ENCODE data around the gene SPAG9.

Gene SPAG9

DNA sequence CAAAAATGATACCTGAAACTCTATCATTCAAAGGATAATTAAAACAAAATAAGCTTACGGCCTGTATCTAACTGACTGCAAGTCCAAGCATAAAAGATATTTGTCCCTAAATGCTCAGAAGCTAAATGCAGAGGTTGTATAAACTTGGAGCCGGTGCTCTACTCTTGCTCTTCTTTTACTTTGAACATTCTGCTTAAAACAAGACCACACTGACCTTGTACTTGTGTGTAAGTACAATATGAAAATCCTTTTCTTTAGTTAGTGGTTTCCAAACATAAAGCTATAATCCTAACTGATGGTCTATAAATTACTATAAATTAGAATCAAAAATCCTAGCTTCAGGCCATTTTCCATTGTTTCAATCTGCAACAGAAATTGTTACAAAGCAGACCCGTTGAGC lies 74.6 kb downstream of the SPAG9 start:
- H3K4me1 Mint-ChIP-seq: peaks cover 6% of the 10 kb centered on the region
- no peak overlapping the region for H3K27ac Mint-ChIP-seq
- DNase-seq (ENCODE audit: low spot score in 2 of 2) (no peak), ATAC-seq (no peak)
- peaks cover 20% of the 10 kb centered on the region for H3K36me3 Mint-ChIP-seq
- no peaks in the 10 kb centered on the region for H3K9me3 Mint-ChIP-seq
- H3K4me3 Mint-ChIP-seq: no peak overlapping the region

DNA sequence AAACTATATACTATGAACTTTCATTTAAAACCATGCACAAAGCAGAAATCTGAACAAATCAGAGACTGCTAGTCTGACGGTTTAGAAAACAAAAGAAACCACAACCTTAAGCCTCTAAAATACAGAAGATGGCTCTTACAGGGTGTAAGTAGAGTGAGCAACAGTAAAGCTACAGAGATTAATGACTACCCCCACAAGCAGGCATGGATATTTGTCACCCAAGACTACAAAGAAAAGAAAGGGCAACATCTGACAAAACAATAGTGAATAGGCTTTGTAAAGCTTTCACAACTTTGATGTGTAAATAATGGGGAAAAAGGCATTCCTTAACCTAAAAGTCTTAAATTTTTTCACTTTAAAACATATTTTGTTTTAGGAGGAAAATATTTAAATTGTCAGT lies 75.0 kb downstream of the SPAG9 start:
- DNase-seq (ENCODE audit: low spot score in 2 of 2) (no peak), ATAC-seq (no peak)
- peaks cover 16% of the 10 kb centered on the region for H3K36me3 Mint-ChIP-seq
- no peak overlapping the region for H3K4me3 Mint-ChIP-seq
- no peaks in the 10 kb centered on the region for H3K9me3 Mint-ChIP-seq
- peaks cover 2% of the 10 kb centered on the region for H3K4me1 Mint-ChIP-seq
- H3K27ac Mint-ChIP-seq: no peak overlapping the region

DNA sequence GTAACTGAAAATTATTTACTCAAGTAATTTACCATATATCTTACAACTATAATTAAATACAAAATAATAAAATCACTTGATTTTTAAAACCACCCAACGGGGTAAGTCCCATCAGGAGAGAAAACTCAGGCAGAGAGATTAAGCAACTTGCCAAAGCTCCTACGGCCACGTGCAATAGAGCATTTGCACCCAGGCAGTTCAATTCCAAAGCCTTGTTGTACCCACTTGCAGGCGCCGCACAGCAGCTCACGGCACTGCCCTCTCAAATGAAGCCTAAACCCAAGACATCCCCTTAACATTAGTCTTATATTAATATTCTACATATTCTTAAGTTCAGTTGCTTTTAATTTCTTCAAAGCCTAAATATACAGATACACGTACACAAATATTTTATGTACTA lies 75.7 kb downstream of the SPAG9 start:
- no peak overlapping the region for H3K4me3 Mint-ChIP-seq
- H3K4me1 Mint-ChIP-seq: no peaks in the 10 kb centered on the region
- H3K27ac Mint-ChIP-seq: no peak overlapping the region

DNA sequence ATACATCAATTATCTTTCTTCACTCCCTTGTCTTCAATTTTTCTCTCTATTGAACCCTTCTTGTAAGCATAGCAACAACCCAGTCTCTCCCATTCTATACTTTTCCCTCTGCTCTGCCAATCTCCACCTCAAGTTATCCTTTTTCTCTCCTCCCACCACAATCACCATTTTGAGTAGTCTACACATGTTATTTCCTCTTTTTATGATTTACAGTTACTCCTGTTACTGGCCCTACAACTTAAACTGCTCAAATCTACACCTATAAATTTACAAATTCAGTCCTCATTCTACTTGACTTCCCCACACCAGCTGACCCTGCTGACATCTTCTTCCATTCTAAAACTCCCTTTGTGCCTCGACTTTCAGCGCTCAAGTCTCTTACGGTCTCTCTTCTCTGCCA lies 84.6 kb downstream of the SPAG9 start:
- Mint-ChIP-seq H3K4me1 (peaks cover 9% of the 10 kb centered on the region), H3K4me3 (no peak overlapping the region), H3K9me3 (no peaks in the 10 kb centered on the region), H3K36me3 (peaks cover 30% of the 10 kb centered on the region), H3K27ac (no peak overlapping the region)
- ATAC-seq: no peak
- no peak for DNase-seq (ENCODE audit: low spot score in 2 of 2)

More for the DNA sequence above, 75.7 kb downstream of the SPAG9 start:
- DNase-seq (ENCODE audit: low spot score in 2 of 2) (no peak), ATAC-seq (no peak)
- Mint-ChIP-seq H3K36me3 (peaks cover 19% of the 10 kb centered on the region), H3K9me3 (no peaks in the 10 kb centered on the region)

DNA sequence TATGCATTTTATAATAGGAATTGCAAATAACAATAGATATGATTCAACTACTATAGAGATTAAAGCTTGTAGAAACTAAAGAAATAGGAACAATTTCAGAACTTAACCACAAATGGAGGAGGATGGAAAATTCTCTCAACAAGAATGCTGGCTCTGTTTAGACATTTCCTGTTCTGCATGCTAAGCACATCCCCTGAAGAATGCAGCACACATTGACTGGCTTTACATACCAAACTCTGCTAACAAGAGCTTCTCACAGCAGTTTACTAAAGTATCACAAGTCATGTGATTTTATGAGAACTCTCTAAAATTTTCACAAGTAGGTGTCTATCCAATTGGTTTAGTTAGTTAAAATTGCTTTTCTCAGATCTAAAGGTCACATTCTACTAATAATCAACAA lies 85.2 kb downstream of the SPAG9 start:
- ATAC-seq: no peak

DNA sequence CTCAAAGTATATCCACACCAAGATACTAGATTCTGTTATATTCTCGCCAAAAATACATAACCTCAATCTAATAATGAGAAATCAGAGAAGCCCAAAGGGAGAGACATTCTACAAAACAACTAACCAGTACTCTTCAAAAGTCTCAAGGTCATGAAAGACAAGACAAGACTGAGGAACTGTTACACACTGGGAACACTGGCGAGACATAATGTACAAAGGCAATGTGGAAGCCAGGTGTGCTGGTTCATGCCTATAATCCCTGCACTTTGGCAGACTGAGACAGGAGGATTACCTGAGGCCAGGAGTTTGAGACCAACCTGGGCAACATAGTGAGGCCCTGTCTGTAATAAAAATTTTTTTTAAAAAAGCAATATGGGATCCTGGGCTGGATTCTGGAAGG lies 85.9 kb downstream of the SPAG9 start:
- Mint-ChIP-seq H3K4me3 (no peak overlapping the region), H3K27ac (peak overlapping the region; percentile 11), H3K4me1 (peaks cover 15% of the 10 kb centered on the region), H3K36me3 (peaks cover 23% of the 10 kb centered on the region), H3K9me3 (no peaks in the 10 kb centered on the region)
- no peak for DNase-seq (ENCODE audit: low spot score in 2 of 2)
- ATAC-seq: no peak

More for the DNA sequence above, 85.2 kb downstream of the SPAG9 start:
- H3K27ac Mint-ChIP-seq: no peak overlapping the region
- no peak overlapping the region for H3K4me3 Mint-ChIP-seq
- no peak for DNase-seq (ENCODE audit: low spot score in 2 of 2)
- no peaks in the 10 kb centered on the region for H3K9me3 Mint-ChIP-seq
- H3K4me1 Mint-ChIP-seq: peaks cover 11% of the 10 kb centered on the region
- H3K36me3 Mint-ChIP-seq: peaks cover 29% of the 10 kb centered on the region

DNA sequence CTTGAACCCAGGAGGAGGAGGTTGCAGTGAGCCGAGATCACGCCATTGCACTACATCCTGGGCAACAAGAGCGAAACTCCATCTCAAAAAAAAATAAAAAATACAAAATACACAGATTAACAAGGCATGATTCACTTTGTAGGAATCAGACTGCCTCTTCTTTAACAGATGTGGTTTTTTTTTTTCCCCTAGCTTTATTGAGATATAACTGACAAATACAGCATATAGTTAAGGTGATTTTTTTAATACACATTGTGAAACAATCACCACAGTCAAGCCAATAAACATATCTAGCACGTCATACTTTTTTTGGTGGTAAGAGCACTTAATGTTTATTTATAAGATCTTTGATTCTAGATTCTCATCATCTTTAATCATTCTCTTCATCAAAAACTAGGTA lies 87.8 kb downstream of the SPAG9 start:
- no peaks in the 10 kb centered on the region for H3K9me3 Mint-ChIP-seq
- no peak for ATAC-seq
- no peak overlapping the region for H3K4me3 Mint-ChIP-seq
- DNase-seq (ENCODE audit: low spot score in 2 of 2): no peak
- peaks cover 9% of the 10 kb centered on the region for H3K36me3 Mint-ChIP-seq
- H3K27ac Mint-ChIP-seq: no peak overlapping the region
- H3K4me1 Mint-ChIP-seq: peaks cover 26% of the 10 kb centered on the region

DNA sequence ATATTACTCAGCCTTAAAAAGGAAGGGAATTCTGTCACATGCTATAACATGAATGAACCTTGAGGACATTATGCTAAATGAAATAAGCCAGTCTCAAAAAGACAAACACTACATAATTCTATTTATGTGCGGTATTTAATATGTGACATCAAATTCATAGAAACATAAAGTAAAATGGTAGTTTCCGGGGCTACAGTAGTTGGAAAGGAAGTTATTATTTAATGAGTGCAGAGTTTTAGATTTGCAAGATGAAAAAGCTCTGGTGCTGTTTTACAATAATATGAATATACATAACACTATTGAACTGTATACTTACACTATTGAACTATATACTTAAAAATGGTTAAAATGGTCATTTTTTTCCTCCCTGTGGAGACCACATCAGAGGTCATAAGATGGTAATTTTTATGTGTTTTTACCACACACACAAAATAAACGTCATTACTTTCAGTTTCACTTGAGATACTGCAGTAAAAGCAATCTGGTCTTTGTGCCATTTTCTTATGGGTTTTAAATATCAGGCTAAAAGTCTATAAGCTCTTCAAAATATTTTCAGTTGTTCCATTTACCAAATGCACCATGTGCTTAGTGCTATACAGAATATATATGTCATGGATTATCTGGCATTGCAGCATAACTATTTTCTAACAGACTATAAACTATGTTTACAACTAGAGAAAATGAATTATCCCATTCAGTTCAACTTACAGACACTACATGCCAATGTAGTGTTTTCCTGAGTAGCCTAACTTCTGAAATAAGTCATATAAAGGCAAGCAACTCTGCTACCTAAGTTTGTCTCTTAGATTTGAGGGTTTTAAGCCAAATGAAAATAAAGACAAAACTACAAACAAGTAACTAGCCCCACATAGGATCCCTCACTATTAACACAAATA lies 90.9 kb downstream of the SPAG9 start:
- DNase-seq (ENCODE audit: low spot score in 2 of 2): no peak
- Mint-ChIP-seq H3K4me3 (peak overlapping the region; percentile 19), H3K27ac (peak overlapping the region; percentile 54), H3K4me1 (peaks cover 17% of the 10 kb centered on the region), H3K36me3 (peaks cover 21% of the 10 kb centered on the region), H3K9me3 (no peaks in the 10 kb centered on the region)
- peak; percentile 86 for ATAC-seq

DNA sequence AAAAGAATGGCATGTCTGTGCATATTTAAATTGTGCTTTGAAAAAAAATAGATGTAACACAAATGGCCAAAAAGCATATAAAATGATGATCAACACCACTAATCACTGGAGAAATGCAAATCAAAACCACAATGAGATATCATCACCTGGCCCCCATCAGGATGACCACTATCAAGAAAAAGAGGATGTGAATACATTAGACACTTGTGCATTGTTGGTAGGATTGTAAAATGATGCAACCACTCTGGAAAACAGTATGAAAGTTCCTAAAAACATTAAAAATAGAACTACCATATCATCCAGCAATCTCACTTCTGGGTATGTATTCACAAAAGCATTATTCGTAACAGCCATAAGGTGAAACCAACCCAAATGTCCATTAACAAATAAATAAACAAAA lies 91.5 kb downstream of the SPAG9 start:
- no peak for ATAC-seq
- H3K36me3 Mint-ChIP-seq: peaks cover 21% of the 10 kb centered on the region

DNA sequence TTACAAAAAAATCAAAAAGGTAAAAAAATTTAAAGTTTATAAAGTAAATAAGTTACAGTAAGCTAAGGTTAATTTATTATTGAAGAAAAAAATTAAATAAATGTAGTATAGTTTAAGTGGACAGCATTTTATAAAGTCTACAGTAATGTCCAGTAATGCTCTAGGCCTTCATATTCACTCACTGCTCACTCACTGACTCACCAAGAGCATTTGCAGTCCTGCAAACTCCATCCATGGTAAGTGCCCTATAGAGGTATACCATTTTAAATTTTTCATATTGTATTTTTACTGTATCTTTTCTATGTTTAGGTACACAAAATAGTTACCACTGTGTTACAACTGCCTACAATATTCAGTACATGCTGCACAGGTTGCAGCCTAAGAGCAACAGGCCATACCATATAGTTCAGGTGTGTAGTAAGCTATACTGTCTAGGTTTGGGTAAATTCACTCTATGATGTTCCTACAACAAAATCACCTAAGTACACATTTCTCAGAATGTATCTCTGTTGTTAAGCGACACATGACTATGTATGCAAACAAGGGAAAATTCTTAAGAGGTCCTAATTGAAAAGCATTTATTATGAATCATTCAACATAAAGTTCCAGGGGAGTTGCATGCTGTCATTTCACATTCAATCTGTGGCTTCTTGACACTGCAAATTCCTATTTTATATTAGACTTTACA lies 92.3 kb downstream of the SPAG9 start:
- no peak for ATAC-seq
- no peak overlapping the region for H3K27ac Mint-ChIP-seq
- no peak overlapping the region for H3K4me3 Mint-ChIP-seq

More for the DNA sequence above, 91.5 kb downstream of the SPAG9 start:
- Mint-ChIP-seq H3K4me1 (peaks cover 17% of the 10 kb centered on the region), H3K27ac (peak overlapping the region; percentile 54), H3K4me3 (peak overlapping the region; percentile 19), H3K9me3 (no peaks in the 10 kb centered on the region)
- no peak for DNase-seq (ENCODE audit: low spot score in 2 of 2)

DNA sequence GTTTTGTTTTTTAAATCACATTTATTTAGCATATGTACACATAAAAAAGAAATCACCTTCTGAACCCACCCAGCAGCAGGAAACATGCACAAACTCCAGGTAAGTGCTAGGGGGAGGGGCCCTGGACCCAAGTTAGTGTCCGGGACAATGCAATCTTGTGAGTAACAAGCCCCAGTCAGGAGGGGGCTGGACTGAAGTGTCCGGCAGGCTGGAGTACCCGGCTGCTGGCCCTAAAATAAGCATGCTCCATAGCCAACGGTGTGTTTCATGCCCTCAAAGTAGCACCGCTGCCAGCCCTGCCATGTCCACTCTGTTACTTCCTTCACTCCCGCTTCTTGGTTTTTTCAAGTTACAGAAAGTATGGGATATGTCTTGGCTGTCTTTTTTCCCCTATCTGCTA lies 102.1 kb downstream of the SPAG9 start:
- no peak for ATAC-seq
- H3K4me1 Mint-ChIP-seq: no peaks in the 10 kb centered on the region
- no peaks in the 10 kb centered on the region for H3K9me3 Mint-ChIP-seq
- peaks cover 73% of the 10 kb centered on the region for H3K36me3 Mint-ChIP-seq
- DNase-seq (ENCODE audit: low spot score in 2 of 2): no peak
- H3K4me3 Mint-ChIP-seq: no peak overlapping the region
- H3K27ac Mint-ChIP-seq: no peak overlapping the region

More for the DNA sequence above, 92.3 kb downstream of the SPAG9 start:
- Mint-ChIP-seq H3K9me3 (no peaks in the 10 kb centered on the region), H3K4me1 (peaks cover 17% of the 10 kb centered on the region), H3K36me3 (peaks cover 20% of the 10 kb centered on the region)
- no peak for DNase-seq (ENCODE audit: low spot score in 2 of 2)

DNA sequence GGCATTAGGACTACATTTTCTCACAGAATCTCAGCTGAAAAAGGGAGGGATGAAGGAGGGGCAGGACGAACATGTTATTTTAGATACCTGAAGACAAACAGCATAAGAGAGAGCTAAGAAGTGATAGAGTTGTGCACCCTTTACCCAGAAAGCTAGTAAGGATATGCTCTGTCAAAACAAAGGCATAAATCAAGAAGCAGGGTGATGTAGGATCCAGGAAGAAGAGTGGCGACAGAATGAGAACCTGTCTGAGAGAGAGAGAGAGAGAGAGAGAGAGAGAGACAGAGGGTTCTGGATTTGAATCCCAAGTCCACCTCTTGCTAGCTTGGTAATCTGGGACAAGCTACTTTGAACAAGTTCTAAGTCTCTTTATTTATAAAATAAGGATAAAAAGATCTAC lies 103.4 kb downstream of the SPAG9 start:
- no peak overlapping the region for H3K27ac Mint-ChIP-seq
- ATAC-seq: no peak

DNA sequence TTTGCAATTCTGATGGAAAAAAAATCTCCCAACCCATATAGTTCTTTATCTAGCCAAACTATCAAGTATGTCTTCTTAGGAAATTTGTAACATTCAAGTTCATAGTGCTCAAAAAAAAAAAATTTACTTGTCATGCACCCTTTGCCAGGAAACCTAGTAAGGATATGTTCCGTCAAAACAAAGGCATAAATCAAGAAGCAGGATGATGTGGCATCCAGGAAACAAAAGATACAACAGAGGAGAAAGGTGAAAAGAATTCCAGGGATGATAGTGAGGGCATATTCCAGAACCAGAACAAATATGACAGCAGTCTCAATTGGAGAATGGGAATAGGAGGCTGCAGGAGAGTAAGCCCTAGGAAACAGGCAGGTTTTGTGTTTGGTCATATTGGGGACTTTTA lies 104.6 kb downstream of the SPAG9 start:
- H3K36me3 Mint-ChIP-seq: peaks cover 88% of the 10 kb centered on the region
- ATAC-seq (no peak), DNase-seq (ENCODE audit: low spot score in 2 of 2) (no peak)
- no peak overlapping the region for H3K27ac Mint-ChIP-seq
- no peaks in the 10 kb centered on the region for H3K4me1 Mint-ChIP-seq
- H3K9me3 Mint-ChIP-seq: no peaks in the 10 kb centered on the region
- H3K4me3 Mint-ChIP-seq: no peak overlapping the region

More for the DNA sequence above, 103.4 kb downstream of the SPAG9 start:
- no peak for DNase-seq (ENCODE audit: low spot score in 2 of 2)
- no peaks in the 10 kb centered on the region for H3K4me1 Mint-ChIP-seq
- peaks cover 83% of the 10 kb centered on the region for H3K36me3 Mint-ChIP-seq
- no peak overlapping the region for H3K4me3 Mint-ChIP-seq
- H3K9me3 Mint-ChIP-seq: no peaks in the 10 kb centered on the region

DNA sequence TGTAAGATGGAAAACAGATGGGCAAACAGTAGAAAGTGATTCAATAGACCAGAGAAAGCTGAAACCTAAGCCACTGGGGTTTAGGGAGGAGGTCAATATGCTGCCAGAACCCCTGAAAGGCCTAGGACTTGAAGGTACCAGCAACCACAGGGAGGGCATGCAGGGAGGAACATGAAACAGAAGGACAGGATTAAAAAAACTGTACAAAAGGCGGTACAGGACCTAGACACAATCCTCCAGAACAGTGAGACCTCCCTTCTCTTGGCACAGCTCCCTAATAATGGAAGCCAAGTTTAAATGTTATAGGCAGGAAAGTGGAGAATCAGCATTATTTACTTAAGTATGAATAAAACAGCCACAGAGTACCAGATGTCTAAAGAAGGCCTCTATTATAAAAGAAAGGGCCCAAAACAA lies 105.5 kb downstream of the SPAG9 start:
- H3K4me1 Mint-ChIP-seq: no peaks in the 10 kb centered on the region
- no peak overlapping the region for H3K4me3 Mint-ChIP-seq
- no peaks in the 10 kb centered on the region for H3K9me3 Mint-ChIP-seq
- H3K27ac Mint-ChIP-seq: peak overlapping the region; percentile 2
- DNase-seq (ENCODE audit: low spot score in 2 of 2) (no peak), ATAC-seq (no peak)
- peaks cover 87% of the 10 kb centered on the region for H3K36me3 Mint-ChIP-seq

DNA sequence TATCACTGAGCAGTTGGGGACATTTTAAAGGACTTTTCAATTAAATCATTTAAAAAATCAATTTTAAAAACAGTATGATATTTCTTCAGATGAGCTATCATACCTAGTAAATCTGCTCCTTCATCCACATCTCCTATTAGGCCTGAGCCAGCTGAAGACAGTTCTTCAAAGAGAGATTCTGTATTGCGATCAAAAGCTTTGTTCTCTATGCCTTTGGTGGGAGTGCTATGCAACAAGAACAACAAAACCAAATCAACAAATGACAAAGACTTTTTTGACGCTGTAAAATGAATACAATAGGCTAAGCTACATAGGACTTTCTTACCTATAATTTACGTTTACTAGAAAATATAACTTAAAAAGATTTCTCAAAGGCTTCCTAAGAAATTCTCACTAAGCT lies 106.5 kb downstream of the SPAG9 start:
- no peak overlapping the region for H3K27ac Mint-ChIP-seq
- H3K4me3 Mint-ChIP-seq: no peak overlapping the region
- no peak for ATAC-seq
- no peak for DNase-seq (ENCODE audit: low spot score in 2 of 2)
- H3K36me3 Mint-ChIP-seq: peaks cover 82% of the 10 kb centered on the region
- H3K9me3 Mint-ChIP-seq: no peaks in the 10 kb centered on the region
- no peaks in the 10 kb centered on the region for H3K4me1 Mint-ChIP-seq

DNA sequence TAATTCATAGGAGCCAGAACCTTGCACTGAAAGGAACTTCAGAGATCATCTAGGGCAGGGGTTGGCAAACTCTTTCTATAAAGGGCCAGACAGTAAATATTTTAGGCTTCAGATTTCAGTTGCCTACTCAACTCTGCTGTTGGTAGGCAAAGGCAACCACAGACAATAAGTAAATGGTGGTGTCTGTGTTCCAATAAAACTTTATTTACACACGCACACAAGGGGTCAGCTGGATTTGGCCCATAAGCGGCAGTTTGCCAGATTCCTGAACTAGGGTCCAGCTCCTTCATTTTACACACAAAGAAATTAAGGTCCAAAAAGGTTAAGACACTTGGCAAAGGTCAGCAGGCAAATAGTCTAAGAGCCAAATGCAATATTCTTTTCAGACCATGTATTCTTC lies 107.3 kb downstream of the SPAG9 start:
- H3K4me1 Mint-ChIP-seq: no peaks in the 10 kb centered on the region

More for the DNA sequence above, 107.3 kb downstream of the SPAG9 start:
- no peak for ATAC-seq
- H3K27ac Mint-ChIP-seq: no peak overlapping the region
- no peaks in the 10 kb centered on the region for H3K9me3 Mint-ChIP-seq
- no peak overlapping the region for H3K4me3 Mint-ChIP-seq
- DNase-seq (ENCODE audit: low spot score in 2 of 2): no peak
- peaks cover 82% of the 10 kb centered on the region for H3K36me3 Mint-ChIP-seq
